ENCODE data around the gene TFDP3. TPM values are rescaled to one million over a fixed set of nuclear protein-coding genes. Genes with fewer than 3 reads are reported as not detected.

Gene TFDP3
- polyA plus RNA-seq, 1 donor from 2014 or later: not detected

DNA sequence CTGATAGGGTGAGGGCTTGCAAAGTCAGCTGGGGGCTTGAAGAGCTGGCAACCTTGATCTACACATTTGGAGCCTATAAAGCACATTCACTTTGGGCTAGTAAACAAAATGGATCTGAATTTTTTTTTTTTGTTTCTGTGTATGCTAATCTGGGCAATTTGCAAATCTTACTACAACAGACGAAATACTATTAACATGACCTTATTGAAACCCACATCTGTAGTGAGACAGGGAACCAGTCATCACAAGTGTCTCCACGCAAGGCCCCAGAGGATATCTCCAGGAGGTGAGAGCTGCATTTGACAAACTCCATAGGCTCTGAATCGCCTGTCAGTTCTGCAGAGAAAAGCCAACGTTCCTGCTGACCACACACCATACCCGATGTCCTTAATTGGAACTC lies 33.0 kb upstream of the TFDP3 start:
- Histone ChIP-seq H3K4me2 (ENCODE audit: low read length) (no peak overlapping the region), H3F3A (ENCODE audit: insufficient read depth, low read length, poor library complexity, severe bottlenecking) (no peaks in the 10 kb centered on the region), H3K9me2 (ENCODE audit: insufficient read depth, low read length) (no peaks in the 10 kb centered on the region), H3K27me3 (ENCODE audit: insufficient read depth, low read depth, low read length) (no peaks in the 10 kb centered on the region), H3K4me3 (ENCODE audit: low read length) (no peak overlapping the region), H3K9me3 (ENCODE audit: low read length) (no peaks in the 10 kb centered on the region), H2AFZ (ENCODE audit: low read depth, low read length) (no peak overlapping the region), H3K9ac (ENCODE audit: low read length) (no peak overlapping the region), H4K20me1 (ENCODE audit: insufficient read depth) (no peaks in the 10 kb centered on the region), H3K27ac (ENCODE audit: low read length) (no peak overlapping the region), H3K36me3 (ENCODE audit: insufficient read depth, low read length) (no peaks in the 10 kb centered on the region), H3K79me2 (replicated peaks; ENCODE audit: insufficient read depth, low read length) (no peaks in the 10 kb centered on the region)
- TF ChIP-seq TAF1 (IDR thresholded peaks at IDR 0.05; ENCODE audit: low read depth) (no peak), POLR2AphosphoS5 (IDR thresholded peaks at IDR 0.05) (no peak), EP300 (conservative IDR thresholded peaks at IDR 0.05; ENCODE audit: poor library complexity, severe bottlenecking) (no peak), SMC3 (conservative IDR thresholded peaks at IDR 0.05; ENCODE audit: poor library complexity) (no peak), MXI1 (conservative IDR thresholded peaks at IDR 0.05; ENCODE audit: poor library complexity, severe bottlenecking) (no peak), RAD21 (conservative IDR thresholded peaks at IDR 0.05) (no peak), EZH2 (IDR thresholded peaks at IDR 0.05; ENCODE audit: borderline replicate concordance, insufficient read depth, low read length, poor library complexity, severe bottlenecking) (no peak)
- TF ChIP-seq, protein P1, sequence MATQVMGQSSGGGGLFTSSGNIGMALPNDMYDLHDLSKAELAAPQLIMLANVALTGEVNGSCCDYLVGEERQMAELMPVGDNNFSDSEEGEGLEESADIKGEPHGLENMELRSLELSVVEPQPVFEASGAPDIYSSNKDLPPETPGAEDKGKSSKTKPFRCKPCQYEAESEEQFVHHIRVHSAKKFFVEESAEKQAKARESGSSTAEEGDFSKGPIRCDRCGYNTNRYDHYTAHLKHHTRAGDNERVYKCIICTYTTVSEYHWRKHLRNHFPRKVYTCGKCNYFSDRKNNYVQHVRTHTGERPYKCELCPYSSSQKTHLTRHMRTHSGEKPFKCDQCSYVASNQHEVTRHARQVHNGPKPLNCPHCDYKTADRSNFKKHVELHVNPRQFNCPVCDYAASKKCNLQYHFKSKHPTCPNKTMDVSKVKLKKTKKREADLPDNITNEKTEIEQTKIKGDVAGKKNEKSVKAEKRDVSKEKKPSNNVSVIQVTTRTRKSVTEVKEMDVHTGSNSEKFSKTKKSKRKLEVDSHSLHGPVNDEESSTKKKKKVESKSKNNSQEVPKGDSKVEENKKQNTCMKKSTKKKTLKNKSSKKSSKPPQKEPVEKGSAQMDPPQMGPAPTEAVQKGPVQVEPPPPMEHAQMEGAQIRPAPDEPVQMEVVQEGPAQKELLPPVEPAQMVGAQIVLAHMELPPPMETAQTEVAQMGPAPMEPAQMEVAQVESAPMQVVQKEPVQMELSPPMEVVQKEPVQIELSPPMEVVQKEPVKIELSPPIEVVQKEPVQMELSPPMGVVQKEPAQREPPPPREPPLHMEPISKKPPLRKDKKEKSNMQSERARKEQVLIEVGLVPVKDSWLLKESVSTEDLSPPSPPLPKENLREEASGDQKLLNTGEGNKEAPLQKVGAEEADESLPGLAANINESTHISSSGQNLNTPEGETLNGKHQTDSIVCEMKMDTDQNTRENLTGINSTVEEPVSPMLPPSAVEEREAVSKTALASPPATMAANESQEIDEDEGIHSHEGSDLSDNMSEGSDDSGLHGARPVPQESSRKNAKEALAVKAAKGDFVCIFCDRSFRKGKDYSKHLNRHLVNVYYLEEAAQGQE (IDR thresholded peaks at IDR 0.05; ENCODE audit: borderline replicate concordance): no peak
- TF ChIP-seq, protein P2, sequence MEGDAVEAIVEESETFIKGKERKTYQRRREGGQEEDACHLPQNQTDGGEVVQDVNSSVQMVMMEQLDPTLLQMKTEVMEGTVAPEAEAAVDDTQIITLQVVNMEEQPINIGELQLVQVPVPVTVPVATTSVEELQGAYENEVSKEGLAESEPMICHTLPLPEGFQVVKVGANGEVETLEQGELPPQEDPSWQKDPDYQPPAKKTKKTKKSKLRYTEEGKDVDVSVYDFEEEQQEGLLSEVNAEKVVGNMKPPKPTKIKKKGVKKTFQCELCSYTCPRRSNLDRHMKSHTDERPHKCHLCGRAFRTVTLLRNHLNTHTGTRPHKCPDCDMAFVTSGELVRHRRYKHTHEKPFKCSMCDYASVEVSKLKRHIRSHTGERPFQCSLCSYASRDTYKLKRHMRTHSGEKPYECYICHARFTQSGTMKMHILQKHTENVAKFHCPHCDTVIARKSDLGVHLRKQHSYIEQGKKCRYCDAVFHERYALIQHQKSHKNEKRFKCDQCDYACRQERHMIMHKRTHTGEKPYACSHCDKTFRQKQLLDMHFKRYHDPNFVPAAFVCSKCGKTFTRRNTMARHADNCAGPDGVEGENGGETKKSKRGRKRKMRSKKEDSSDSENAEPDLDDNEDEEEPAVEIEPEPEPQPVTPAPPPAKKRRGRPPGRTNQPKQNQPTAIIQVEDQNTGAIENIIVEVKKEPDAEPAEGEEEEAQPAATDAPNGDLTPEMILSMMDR (IDR thresholded peaks at IDR 0.05; ENCODE audit: poor library complexity, severe bottlenecking): no peak

DNA sequence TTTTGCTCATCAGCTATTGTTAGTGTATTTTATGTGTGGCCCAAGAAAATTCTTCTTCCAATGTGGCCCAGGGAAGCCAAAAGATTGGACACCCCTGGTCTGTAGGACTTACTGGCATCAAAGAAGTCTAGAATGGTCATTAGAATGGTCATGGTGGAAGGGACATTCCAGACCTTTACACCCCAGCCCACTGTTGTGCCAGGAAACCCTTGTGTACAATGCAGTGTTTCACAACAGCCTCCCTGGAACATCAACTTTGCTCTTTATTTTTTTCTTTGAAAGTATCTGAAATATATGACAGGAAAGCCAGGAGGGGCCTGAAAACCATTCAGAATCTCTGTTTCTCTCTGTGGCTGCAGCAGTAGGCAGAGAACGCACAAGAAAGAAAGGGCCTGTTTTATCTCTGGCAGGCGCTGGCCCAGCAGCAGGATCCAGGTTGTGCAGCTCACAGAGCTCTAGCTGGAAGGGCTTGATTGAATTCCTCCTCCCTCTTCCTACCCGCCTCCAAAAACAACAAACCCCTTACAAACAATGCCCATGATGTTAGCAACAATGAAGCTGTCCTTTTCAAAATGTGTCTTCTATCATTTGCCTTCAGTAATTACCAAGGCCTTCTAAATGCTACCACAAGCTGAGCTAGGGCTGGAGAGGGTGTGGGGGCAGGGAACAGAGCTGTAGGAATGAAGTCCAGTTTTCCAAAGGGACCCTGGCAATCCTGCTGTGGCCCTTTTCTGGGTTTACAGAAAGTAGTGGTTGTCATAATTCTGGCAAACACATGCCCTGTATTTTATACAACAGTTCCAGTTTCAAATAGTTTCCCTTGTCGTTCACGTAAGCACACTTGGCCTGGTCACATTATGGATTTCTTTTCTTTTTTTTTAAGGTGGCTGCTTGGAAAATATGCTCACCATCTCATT lies 32.3 kb upstream of the TFDP3 start:
- no peaks in the 10 kb centered on the region for H4K20me1 ChIP-seq (ENCODE audit: insufficient read depth)
- TF ChIP-seq EP300 (conservative IDR thresholded peaks at IDR 0.05; ENCODE audit: poor library complexity, severe bottlenecking) (no peak), POLR2AphosphoS5 (IDR thresholded peaks at IDR 0.05) (no peak), TAF1 (IDR thresholded peaks at IDR 0.05; ENCODE audit: low read depth) (no peak), SMC3 (conservative IDR thresholded peaks at IDR 0.05; ENCODE audit: poor library complexity) (no peak), EZH2 (IDR thresholded peaks at IDR 0.05; ENCODE audit: borderline replicate concordance, insufficient read depth, low read length, poor library complexity, severe bottlenecking) (no peak), MXI1 (conservative IDR thresholded peaks at IDR 0.05; ENCODE audit: poor library complexity, severe bottlenecking) (no peak), RAD21 (conservative IDR thresholded peaks at IDR 0.05) (no peak)
- TF ChIP-seq, protein P2 (IDR thresholded peaks at IDR 0.05; ENCODE audit: poor library complexity, severe bottlenecking): no peak
- TF ChIP-seq, protein P1 (IDR thresholded peaks at IDR 0.05; ENCODE audit: borderline replicate concordance): no peak
- H3K4me2 ChIP-seq (ENCODE audit: low read length): no peak overlapping the region
- no peaks in the 10 kb centered on the region for H3K9me2 ChIP-seq (ENCODE audit: insufficient read depth, low read length)
- no peak overlapping the region for H3K4me3 ChIP-seq (ENCODE audit: low read length)
- H3K9ac ChIP-seq (ENCODE audit: low read length): no peak overlapping the region
- H3F3A ChIP-seq (ENCODE audit: insufficient read depth, low read length, poor library complexity, severe bottlenecking): no peaks in the 10 kb centered on the region
- H3K9me3 ChIP-seq (ENCODE audit: low read length): no peaks in the 10 kb centered on the region
- H3K36me3 ChIP-seq (ENCODE audit: insufficient read depth, low read length): no peaks in the 10 kb centered on the region
- H3K27me3 ChIP-seq (ENCODE audit: insufficient read depth, low read depth, low read length): no peaks in the 10 kb centered on the region
- H3K27ac ChIP-seq (ENCODE audit: low read length): no peak overlapping the region
- no peak overlapping the region for H2AFZ ChIP-seq (ENCODE audit: low read depth, low read length)
- H3K79me2 ChIP-seq (replicated peaks; ENCODE audit: insufficient read depth, low read length): no peaks in the 10 kb centered on the region

Measured in neural cell (in vitro differentiated cells).